GM18519 (cell line): ENCODE results near the gene IGF1R.

Source experiments
- ATAC-seq: cut with Tn5 transposase; IDR thresholded peaks from one replicate; pipeline ENCODE4 v1.9.1; 2021; ENCODE audit warnings: mild to moderate bottlenecking, moderate library complexity; ENCODE audit not compliant: unreplicated experiment, low FRiP score

The IGF1R gene

GRCh38 chr15:98668566-98669308 is 20.4 kb downstream of the IGF1R start:
- peak; percentile 80 for ATAC-seq

DNA sequence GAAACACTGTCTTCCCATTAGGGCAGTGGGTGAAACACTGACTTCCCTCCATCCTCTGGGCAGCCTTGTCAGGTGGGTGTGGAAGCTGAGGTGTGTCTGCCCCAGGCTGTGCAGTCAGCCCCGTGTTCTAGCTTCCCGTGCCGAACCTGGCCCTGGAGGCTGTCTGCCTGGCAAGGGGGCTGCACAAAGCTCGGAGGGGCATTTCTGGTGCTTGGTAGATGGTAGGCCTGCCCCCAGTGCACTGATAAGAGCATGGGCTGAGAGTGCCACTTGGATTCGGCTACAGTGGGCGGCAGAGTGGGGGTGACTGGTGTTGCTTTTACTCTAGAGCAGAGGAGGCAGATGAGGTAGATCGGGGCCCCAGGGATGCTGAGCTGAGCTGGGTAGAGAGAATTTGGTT is 21.3 kb downstream of the IGF1R start:
- ATAC-seq: no peak

- no peak for ATAC-seq
Measured at GRCh38 chr15:98671060-98672008, 23.0 kb downstream of the IGF1R start.

DNA sequence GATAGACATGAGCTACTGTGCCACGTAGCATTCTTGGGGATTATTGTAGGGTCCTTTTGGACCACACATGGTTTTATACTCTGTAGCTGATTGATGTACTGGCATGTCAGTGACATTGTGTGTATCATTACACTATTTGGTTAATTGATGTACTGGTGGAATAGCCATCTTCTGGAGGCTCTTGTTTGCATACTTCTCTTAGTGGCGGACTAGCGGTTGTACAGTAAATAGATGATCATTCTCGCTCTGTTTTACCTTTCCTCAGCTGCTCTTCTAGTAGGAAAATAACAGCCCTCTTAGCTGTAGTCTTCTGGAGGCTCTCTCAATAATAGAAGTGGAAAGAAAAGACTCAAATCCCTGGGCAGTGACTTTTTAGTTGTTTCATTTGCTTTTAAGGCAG is 24.8 kb downstream of the IGF1R start:
- ATAC-seq: no peak

DNA sequence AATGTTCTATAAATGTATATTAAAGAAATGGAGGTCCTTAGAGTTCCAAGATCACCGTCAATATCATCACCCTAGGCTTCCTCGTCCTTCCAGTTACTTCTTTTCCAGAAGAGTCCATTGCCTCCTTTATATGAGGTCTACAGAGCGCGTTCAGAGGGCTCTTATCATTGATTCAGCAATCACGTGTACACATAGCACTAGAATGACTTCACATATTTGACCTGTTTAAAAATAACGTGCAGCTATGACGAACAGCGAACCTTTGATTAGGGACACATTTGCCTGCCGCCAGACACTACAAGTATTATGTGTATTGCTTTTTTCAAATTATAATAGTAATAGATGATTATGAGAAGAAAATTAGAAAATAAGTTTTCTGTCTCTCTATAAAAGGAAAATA is 26.0 kb downstream of the IGF1R start:
- ATAC-seq: no peak

DNA sequence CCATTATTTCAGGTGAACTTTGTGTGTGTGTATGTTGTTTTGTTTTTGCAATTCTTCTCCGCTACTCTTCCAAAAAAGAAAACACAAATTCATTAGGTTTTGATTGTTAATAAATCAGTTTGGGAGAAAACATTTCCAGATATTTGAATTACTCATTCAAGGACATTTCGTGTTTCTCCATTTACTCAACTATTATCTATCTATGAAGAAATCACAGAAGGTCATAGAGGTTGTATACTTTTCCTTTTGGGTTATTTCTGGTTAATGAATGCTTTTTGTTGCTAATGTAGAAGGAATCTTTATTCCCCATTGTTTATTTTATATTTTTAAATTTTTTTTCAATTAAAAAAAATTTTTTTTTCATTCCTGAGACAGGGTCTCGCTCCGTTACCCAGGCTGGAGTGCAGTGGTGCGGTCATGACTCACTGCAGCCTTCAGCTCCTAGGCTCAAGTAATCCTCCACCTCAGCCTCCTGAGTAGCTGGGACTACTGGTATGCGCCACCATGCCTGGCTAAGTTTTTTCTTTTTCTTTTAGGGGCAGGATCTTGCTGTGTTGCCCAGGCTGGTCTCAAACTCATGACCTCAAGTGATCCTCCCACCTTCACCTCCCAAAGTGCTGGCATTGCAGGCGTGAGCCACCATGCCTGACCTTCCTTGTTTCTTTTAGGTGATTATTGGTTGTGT is 28.4 kb downstream of the IGF1R start:
- ATAC-seq: no peak

DNA sequence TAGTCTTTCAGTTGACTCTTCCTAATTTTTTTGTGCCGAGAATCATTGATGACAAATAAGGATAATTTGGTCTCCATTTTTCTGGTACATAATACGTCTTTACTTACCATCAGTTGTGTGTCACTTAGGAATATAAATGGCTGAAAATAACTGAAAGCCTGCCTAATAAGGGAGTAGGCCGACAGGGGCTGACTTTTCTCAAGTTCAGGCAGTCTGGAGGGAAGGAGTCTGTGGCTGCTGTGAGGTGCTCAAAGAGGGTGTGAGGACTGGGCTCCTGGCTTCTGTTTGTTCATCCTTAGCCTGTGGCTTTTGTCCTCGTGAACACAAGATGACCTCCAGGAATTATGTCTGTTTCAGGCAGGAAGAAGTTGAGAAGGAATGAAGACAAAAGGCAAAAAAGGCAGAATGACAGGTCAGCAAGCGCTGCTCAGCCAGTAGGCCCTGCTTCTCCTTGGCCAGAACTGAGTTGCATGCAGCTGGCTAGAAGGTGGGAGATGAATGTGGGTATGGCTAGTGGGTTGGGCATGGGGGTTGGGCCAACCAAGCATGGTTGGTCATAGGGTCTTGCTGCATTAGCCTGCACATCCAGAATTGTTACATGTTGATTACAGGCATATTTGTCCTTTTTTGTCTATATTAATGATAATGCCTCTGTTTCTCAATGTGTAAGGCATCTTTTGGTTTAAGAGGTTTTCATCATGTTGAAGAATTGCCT is 29.2 kb downstream of the IGF1R start:
- no peak for ATAC-seq

GRCh38 chr15:98678484-98678883 is 30.1 kb downstream of the IGF1R start:
- ATAC-seq: no peak

DNA sequence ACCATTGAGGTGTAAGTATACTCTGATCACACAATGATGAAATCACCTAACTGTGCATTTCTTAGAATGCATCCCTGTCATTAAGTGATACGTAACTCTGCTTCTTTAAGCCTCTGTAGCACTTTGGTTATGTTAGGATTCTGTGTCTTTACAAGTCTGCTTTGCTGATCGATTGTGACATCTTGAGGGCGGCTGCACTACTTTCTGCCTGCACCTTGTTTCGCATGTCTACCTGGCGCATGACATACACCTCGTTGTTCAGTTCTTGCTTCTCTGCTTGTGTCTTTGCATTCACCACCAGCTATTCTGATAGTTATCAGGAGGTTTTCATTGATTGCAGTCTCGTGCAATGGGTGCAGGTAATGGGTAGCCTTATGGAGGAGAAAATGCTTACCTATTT is 32.7 kb downstream of the IGF1R start:
- ATAC-seq: no peak

DNA sequence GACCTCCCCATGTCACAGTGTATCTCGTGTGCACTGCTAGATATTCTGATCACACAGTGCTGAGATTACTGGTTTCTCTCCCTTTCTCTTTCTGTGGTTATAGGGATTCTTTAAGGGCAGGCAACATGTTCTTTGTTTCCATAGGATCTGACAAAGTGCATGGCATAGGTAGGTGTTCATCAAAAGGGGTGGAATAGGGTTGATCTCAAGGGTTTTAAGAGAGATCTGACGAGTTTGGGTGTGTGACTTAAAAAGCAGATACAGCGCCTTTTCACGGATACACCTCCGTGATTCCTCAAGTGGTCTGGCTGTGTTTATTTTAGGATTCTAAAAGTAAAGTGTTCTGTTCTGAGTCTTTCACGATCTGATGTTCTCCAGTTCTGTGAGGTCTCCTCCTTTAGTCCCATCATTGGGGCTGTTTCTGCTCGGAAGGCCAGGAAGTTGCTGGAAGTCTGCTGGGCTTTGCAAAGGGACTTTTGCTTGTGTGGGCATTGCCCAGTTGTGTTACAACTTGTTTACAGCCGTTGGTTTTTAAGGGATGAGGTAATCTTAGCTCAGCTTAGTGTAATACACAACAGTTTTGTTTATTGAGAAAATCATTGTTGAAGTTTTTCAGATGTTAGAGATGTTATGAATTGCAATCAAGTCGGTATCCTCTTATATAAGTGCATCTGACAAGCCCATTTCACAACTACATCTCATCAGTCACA is 34.8 kb downstream of the IGF1R start:
- ATAC-seq: no peak

- ATAC-seq: no peak
Measured at GRCh38 chr15:98683831-98684230, 35.5 kb downstream of the IGF1R start.

GRCh38 chr15:98684436-98684835 is 36.1 kb downstream of the IGF1R start:
- no peak for ATAC-seq

DNA sequence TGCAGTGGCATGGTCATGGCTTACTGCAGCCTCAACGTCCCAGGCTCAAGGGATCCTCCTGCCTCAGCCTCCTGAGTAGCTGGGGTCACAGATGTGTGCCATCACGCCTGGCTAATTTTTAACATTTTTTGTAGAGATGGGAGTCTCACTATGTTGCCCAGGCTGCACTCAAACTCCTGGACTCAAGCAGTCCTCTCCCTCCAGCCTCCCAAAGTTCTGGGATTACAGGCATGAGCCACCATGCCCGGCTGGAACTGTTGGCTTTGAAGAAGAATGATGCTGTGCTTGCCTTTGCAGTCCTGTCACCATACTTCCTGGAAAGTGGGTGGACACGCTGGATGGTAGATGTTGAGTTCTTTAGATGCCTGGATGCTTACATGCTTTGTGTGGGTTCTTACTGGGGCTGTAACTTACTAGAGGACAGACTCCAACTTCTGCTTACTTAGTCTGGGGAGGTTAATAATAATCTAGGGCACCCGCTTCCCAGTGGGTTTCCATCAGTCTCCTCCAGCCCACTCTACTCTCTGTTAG is 36.7 kb downstream of the IGF1R start:
- ATAC-seq: no peak

GRCh38 chr15:98686983-98687382 is 38.6 kb downstream of the IGF1R start:
- ATAC-seq: no peak

GRCh38 chr15:98689431-98689861 is 41.1 kb downstream of the IGF1R start:
- no peak for ATAC-seq

GRCh38 chr15:98690272-98690950 is 42.1 kb downstream of the IGF1R start:
- no peak for ATAC-seq

DNA sequence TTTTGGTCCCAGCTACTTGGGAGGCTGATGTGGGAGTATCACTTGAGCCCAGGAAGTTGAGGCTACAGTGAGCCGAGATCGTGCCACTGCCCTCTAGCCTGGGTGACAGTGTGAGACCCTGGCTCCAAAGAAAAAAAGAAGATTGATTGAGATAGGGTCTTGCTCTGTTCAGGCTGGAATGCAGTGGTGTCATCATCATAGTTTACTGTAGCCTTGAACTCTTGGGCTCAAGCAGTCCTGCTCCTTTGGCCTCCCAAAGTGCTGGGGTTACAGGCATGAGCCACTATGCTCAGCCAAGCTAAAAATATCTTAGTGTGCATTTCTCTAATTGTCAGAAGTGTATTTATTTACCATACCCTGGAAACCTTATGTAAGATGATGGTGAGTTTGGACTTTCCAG is 43.9 kb downstream of the IGF1R start:
- no peak for ATAC-seq

DNA sequence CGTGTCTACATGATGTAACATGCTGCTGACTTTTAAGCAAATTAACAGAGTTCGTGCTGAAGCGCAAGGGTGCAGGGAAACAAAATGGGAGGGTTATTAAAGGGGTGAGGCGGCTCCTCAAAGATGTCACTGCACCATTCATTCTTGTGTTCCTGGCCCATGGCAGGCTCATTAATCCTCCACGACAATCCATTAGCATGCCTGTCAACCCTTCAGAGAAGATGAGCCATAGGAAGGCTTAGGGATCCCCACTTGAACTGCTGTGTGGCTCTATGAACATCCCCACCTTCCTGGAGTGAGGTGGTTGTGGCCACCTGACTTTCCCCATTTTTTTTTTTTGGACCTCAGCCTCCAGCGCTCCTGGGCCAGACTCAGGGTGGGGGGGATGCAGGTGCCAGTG is 45.8 kb downstream of the IGF1R start:
- ATAC-seq: no peak

DNA sequence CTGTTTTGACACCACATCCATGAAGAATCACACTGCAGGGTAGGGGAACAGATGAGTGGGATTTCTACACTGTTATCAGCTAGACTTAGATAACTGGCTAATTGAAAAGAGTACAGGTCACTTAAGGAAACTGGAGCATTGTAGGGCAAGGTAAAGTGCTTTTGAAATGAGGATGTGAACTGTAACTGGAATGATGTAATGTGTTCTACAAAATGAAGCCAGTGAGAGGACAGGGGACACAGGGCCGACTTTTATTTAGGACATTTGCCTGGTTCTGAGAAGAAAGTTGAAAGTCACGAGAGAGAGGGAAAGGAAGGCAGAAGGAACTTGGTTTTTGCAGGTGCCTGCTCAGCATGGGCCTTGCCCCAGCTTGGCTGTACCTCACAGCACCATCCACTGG is 50.5 kb downstream of the IGF1R start:
- ATAC-seq: no peak
